Measurements from ENCODE around the gene TUBGCP6. TPM values are rescaled to one million over a fixed set of nuclear protein-coding genes. Genes with fewer than 3 reads are reported as not detected.

Gene TUBGCP6
- 25.2 TPM for polyA plus RNA-seq (2012; ENCODE audit: low read depth, missing spikeins)

GRCh38 chr22:50244420-50245213 lies at the start of gene TUBGCP6:
Gene TUBGCP6 (minus strand): TSS chr22:50245023. CDS start chr22:50244459, 564 bp downstream.
- FAIRE-seq (peak; percentile 99), DNase-seq (ENCODE audit: insufficient read length, low spot score) (peak; percentile 96)
- TF ChIP-seq POLR2AphosphoS5 (IDR thresholded peaks at IDR 0.05; ENCODE audit: low read depth, low read length) (peak; percentile 93), POU2F2 (IDR thresholded peaks at IDR 0.05; ENCODE audit: low read depth, low read length) (peak; percentile 11; the same call in 1 of the 2 replicates), PAX5 (IDR thresholded peaks at IDR 0.05; ENCODE audit: insufficient read depth, low read length, severe bottlenecking) (peak; percentile 72), SPI1 (IDR thresholded peaks at IDR 0.05; ENCODE audit: low read depth, low read length) (no peak), TAF1 (IDR thresholded peaks at IDR 0.05; ENCODE audit: low read depth, low read length) (peak; percentile 69), POLR2A (IDR thresholded peaks at IDR 0.05; ENCODE audit: low read depth, low read length) (peak; percentile 85)

GRCh38 chr22:50294319-50294656 lies 49.5 kb upstream of the TUBGCP6 start:
- TF ChIP-seq POLR2AphosphoS5 (IDR thresholded peaks at IDR 0.05; ENCODE audit: low read depth, low read length) (no peak), TAF1 (IDR thresholded peaks at IDR 0.05; ENCODE audit: low read depth, low read length) (no peak), SPI1 (IDR thresholded peaks at IDR 0.05; ENCODE audit: low read depth, low read length) (no peak), PAX5 (IDR thresholded peaks at IDR 0.05; ENCODE audit: insufficient read depth, low read length, severe bottlenecking) (no peak), POLR2A (IDR thresholded peaks at IDR 0.05; ENCODE audit: low read depth, low read length) (no peak), POU2F2 (IDR thresholded peaks at IDR 0.05; ENCODE audit: low read depth, low read length) (no peak)
- DNase-seq (ENCODE audit: insufficient read length, low spot score): no peak
- peak; percentile 57 for FAIRE-seq

- TF ChIP-seq SPI1 (IDR thresholded peaks at IDR 0.05; ENCODE audit: low read depth, low read length) (peak; percentile 64), POU2F2 (IDR thresholded peaks at IDR 0.05; ENCODE audit: low read depth, low read length) (no peak), PAX5 (IDR thresholded peaks at IDR 0.05; ENCODE audit: insufficient read depth, low read length, severe bottlenecking) (no peak), TAF1 (IDR thresholded peaks at IDR 0.05; ENCODE audit: low read depth, low read length) (no peak), POLR2A (IDR thresholded peaks at IDR 0.05; ENCODE audit: low read depth, low read length) (no peak)
- no peak for FAIRE-seq
- no peak for DNase-seq (ENCODE audit: insufficient read length, low spot score)
Measured at GRCh38 chr22:50293441-50294318, 48.9 kb upstream of the TUBGCP6 start.

GRCh38 chr22:50292643-50293440 lies 48.0 kb upstream of the TUBGCP6 start:
- TF ChIP-seq PAX5 (IDR thresholded peaks at IDR 0.05; ENCODE audit: insufficient read depth, low read length, severe bottlenecking) (no peak), SPI1 (IDR thresholded peaks at IDR 0.05; ENCODE audit: low read depth, low read length) (no peak), POLR2A (IDR thresholded peaks at IDR 0.05; ENCODE audit: low read depth, low read length) (no peak), TAF1 (IDR thresholded peaks at IDR 0.05; ENCODE audit: low read depth, low read length) (no peak), POU2F2 (IDR thresholded peaks at IDR 0.05; ENCODE audit: low read depth, low read length) (no peak), POLR2AphosphoS5 (IDR thresholded peaks at IDR 0.05; ENCODE audit: low read depth, low read length) (no peak)
- DNase-seq (ENCODE audit: insufficient read length, low spot score) (no peak), FAIRE-seq (peak; percentile 91)

- TF ChIP-seq POU2F2 (IDR thresholded peaks at IDR 0.05; ENCODE audit: low read depth, low read length) (no peak), TAF1 (IDR thresholded peaks at IDR 0.05; ENCODE audit: low read depth, low read length) (no peak), POLR2AphosphoS5 (IDR thresholded peaks at IDR 0.05; ENCODE audit: low read depth, low read length) (no peak), PAX5 (IDR thresholded peaks at IDR 0.05; ENCODE audit: insufficient read depth, low read length, severe bottlenecking) (no peak), POLR2A (IDR thresholded peaks at IDR 0.05; ENCODE audit: low read depth, low read length) (no peak), SPI1 (IDR thresholded peaks at IDR 0.05; ENCODE audit: low read depth, low read length) (no peak)
- DNase-seq (ENCODE audit: insufficient read length, low spot score): no peak
- FAIRE-seq: no peak
Measured at GRCh38 chr22:50289942-50290630, 45.3 kb upstream of the TUBGCP6 start.

GRCh38 chr22:50289151-50289941 lies 44.5 kb upstream of the TUBGCP6 start:
- DNase-seq (ENCODE audit: insufficient read length, low spot score): no peak
- no peak for FAIRE-seq
- TF ChIP-seq TAF1 (IDR thresholded peaks at IDR 0.05; ENCODE audit: low read depth, low read length): no peak
- no peak for TF ChIP-seq POU2F2 (IDR thresholded peaks at IDR 0.05; ENCODE audit: low read depth, low read length)
- no peak for TF ChIP-seq SPI1 (IDR thresholded peaks at IDR 0.05; ENCODE audit: low read depth, low read length)
- no peak for TF ChIP-seq PAX5 (IDR thresholded peaks at IDR 0.05; ENCODE audit: insufficient read depth, low read length, severe bottlenecking)
- no peak for TF ChIP-seq POLR2AphosphoS5 (IDR thresholded peaks at IDR 0.05; ENCODE audit: low read depth, low read length)
- no peak for TF ChIP-seq POLR2A (IDR thresholded peaks at IDR 0.05; ENCODE audit: low read depth, low read length)

- DNase-seq (ENCODE audit: insufficient read length, low spot score): no peak
- no peak for FAIRE-seq
- TF ChIP-seq SPI1 (IDR thresholded peaks at IDR 0.05; ENCODE audit: low read depth, low read length): no peak
Measured at GRCh38 chr22:50287731-50288130, 42.9 kb upstream of the TUBGCP6 start.
